H7 (cell line): ENCODE results near the gene SCN3B. TPM values are rescaled to one million over a fixed set of nuclear protein-coding genes. Genes with fewer than 3 reads are reported as not detected.
"Not testable (repeated sequence)": the region's sequence is repeated elsewhere in the genome, so short reads cannot be mapped to it uniquely, and the experiment has no call there.

ENCODE experiments used
- DNase-seq: peaks from one replicate; pipeline ENCODE4 v3.0.0; 2012
- H3K27me3 ChIP-seq: 2 replicates; pipeline ENCODE4 v1.6.0; 2011; ENCODE audit warnings: mild to moderate bottlenecking, low read length; ENCODE audit not compliant: control insufficient read depth, insufficient read depth
- H3K36me3 ChIP-seq: replicated peaks from 2 replicates; pipeline ENCODE4 v1.5.1; 2011; ENCODE audit warnings: low read length; ENCODE audit not compliant: control insufficient read depth, insufficient read depth
- H3K4me3 ChIP-seq: 2 replicates; pipeline ENCODE4 v1.5.1; 2011; ENCODE audit warnings: low read depth, mild to moderate bottlenecking, control low read depth, low read length, moderate library complexity; ENCODE audit not compliant: insufficient read depth
- total RNA-seq: library from RNA; depleted of rRNA; stranded (reverse); fragments of >200 nt; shearing (Covaris generic); gene quantifications from 2 replicates; pipeline ENCODE4 v1.2.3, GENCODE V29; 2014

SCN3B gene
- total RNA-seq, 1 experiment from 2014 or later: 0.14 TPM

DNA sequence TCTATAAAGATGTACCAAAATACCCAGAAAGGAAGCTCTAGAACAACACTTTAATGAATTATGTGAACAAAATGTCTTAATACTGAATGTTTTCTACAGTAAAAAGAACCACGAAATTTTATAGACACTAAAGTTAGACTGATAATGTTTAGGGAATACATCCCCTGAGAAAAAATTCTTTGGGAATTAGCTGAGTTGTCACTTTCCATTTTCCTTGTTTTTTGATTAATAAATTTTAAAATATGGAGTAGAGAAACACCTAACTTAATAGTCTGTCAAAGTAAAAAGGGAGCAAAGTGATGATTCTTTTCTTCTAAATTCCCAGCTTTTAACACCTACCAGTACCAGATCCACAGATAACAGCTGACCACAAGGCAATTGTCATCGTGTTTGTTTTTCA is 23.1 kb upstream of the SCN3B start:
- no peaks in the 10 kb centered on the region for H3K27me3 ChIP-seq
- no peak overlapping the region for H3K4me3 ChIP-seq
- no peaks in the 10 kb centered on the region for H3K36me3 ChIP-seq

DNA sequence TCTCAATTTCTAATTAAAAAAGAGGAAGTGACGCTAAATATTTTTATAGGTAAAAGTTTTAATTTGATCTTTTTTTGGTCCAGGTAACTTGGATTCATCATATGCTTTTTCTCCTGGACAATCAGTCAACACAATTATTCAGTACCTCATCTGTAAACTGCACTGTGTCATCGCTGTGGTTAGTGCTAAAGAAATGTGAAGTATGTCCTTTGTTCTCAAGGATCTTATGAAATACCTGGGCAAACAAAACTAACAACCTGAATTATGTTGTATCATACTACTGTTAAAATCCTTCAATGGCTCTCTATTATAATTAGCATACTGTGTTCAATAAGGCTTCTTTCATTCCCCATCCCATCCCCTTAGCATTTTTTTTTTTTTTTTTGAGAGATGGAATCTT is 19.9 kb upstream of the SCN3B start:
- Histone ChIP-seq H3K27me3 (no peaks in the 10 kb centered on the region), H3K4me3 (no peak overlapping the region), H3K36me3 (no peaks in the 10 kb centered on the region)
- no peak for DNase-seq

More for the DNA sequence above, 23.1 kb upstream of the SCN3B start:
- DNase-seq: no peak

DNA sequence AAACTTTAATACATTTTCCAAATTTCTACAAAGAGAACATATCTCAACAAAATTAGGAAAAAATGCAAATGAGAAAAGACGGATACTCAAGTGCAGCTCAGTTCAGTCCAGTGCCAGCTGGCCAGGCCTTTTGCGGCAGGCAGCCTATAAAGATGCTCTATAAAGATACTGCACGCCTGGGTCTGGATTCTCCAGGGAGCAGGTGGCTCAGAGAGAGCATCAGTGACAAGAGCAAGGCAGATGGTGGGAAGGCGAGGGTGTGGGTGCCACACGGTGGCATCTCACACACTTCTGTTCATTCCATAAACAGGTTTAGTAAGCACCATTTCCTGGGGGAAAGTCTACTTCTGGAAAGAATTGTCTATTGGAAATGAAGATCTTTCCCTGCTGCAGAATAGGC is 18.1 kb upstream of the SCN3B start:
- no peak for DNase-seq
- no peaks in the 10 kb centered on the region for H3K36me3 ChIP-seq
- H3K27me3 ChIP-seq: no peaks in the 10 kb centered on the region
- H3K4me3 ChIP-seq: no peak overlapping the region

DNA sequence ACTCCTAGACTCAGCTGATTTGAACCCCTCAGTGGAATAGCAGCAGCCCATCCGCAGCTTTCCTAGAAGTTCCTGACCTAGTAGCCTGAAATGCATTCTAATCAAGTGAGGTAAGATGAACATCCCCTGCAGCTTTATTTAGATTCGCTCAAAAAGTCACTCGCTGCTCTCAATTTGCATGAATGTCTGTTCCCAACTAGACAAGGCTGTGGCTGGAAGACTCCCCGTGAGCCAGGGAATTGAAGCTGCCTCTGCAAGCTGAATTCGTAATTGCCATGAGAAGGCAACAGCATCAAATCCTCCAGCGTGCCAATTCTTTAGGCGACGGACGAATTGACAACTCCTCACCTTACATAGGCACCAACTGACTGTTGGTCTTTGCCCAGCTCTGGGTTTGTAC is 17.1 kb upstream of the SCN3B start:
- peak; percentile 33 for DNase-seq
- no peaks in the 10 kb centered on the region for H3K27me3 ChIP-seq
- no peaks in the 10 kb centered on the region for H3K36me3 ChIP-seq
- no peak overlapping the region for H3K4me3 ChIP-seq

DNA sequence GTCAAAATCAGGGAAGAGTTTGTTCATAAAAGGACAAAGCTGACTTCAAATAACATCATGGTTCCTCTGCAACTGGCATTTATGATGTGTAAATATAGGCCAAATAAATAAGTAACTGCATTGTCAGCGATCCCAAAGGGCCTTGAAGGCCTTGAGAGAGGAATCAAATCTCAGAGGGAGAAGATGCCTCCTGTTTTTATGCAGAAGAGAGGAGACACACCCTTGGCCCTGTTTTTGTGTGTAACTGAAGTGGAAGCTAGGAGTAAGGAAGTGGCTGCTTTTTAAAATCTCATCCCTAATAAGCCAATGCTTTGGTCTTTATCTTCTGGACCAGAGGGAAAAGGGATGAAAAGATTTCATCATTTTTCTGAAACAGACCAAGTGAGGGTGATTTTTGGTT is 15.7 kb upstream of the SCN3B start:
- DNase-seq: no peak
- no peaks in the 10 kb centered on the region for H3K36me3 ChIP-seq
- no peaks in the 10 kb centered on the region for H3K27me3 ChIP-seq
- H3K4me3 ChIP-seq: no peak overlapping the region

DNA sequence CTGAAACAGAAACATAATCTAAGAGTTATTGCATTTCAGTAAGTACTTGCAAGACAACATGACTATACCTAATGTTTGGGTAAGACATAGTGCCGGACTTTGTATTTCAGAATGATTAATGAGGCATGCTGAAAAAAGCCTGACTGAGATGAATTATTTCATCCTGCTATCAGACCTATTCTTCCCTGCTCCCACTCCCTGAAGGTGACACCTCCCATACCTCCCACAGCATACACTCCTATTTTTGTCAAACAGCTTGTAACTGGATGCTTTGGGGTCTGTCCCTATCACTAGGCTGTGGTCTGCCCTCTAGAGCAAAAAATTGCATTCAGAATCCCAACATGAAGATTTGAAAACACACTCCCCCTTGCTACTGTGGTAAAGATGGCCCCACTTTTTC is 10.9 kb upstream of the SCN3B start:
- Histone ChIP-seq H3K36me3 (no peaks in the 10 kb centered on the region), H3K4me3 (no peak overlapping the region), H3K27me3 (no peaks in the 10 kb centered on the region)
- DNase-seq: no peak

DNA sequence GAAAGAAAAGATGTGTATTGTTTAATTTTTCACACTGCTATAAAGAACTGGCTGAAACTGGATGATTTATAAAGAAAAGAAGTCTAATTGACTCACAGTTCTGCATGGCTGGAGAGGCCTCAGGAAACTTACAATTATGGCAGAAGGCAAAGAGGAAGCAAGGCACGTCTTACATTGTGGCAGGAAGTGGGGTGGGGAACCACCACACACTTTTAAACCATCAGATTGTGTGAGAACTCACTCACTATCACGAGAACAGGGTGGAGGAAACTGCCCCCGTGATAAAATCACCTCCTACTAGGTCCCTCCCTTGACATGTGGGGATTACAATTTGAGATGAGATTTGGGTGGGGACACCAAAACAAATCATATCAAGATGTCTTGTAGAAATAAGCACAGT is 5.5 kb upstream of the SCN3B start:
- not testable (repeated sequence) for H3K36me3 ChIP-seq, H3K27me3 ChIP-seq, H3K4me3 ChIP-seq, DNase-seq

DNA sequence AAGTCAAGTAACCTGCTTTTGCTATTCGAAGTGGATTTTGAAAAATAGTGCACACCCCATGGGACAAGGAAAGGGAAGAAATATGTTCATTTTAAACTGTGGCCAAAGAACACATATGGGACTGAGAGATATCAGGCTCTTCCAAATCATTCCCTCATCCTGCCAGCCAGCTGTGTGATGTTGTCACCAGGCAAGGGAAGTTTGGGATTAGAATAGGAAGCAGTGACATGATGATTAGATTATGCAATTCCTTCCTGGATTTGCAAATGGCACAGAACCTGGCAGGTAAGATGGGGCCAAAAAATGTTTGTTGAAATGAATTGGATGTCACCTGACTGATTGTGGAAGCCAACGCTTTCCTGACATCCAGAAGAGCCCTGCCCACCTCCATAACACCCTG is 4.9 kb upstream of the SCN3B start:
- no peak for DNase-seq
- H3K36me3 ChIP-seq: no peaks in the 10 kb centered on the region
- H3K4me3 ChIP-seq: no peak overlapping the region
- H3K27me3 ChIP-seq: peaks cover 7% of the 10 kb centered on the region

DNA sequence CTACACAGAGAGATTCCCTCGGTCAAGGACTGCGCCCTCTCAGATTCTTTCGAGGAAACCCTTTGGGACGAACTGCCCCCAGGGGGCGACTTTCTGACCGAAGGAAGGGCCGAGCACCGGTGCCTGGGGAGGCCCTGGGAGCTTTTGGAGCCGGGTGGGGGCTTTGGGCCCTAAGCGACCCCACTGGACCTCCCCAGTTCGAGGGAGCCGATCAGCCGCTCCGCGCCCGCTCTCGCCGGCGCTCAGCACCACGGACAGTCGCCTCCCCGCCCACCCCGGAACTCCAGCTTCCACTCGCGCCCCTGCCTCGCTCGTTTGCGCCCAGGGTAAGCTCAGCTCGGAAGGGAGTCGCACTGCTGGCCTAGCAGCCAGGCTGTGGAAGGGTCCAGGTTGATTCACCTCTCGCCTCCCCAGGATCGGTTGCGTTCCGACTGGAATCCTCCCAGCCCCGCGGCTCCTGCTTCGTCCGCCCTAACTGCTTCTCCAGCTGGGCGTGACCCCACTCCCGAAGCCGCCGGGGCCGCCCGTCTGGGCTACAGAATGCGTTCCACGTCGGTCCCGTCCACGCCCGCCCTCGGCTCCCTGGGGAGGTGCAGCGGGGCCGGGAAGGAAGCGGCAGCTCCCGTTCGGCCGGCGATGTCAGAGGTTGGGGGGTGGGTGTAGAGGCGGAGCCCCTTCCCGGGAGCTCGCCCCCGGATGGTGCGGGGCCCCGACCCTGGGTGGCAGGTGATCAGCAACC is 428 bp downstream of the SCN3B start:
- Histone ChIP-seq H3K27me3 (peaks cover 22% of the 10 kb centered on the region), H3K36me3 (no peaks in the 10 kb centered on the region), H3K4me3 (peak overlapping the region; percentile 81)
- peak; percentile 87 for DNase-seq

DNA sequence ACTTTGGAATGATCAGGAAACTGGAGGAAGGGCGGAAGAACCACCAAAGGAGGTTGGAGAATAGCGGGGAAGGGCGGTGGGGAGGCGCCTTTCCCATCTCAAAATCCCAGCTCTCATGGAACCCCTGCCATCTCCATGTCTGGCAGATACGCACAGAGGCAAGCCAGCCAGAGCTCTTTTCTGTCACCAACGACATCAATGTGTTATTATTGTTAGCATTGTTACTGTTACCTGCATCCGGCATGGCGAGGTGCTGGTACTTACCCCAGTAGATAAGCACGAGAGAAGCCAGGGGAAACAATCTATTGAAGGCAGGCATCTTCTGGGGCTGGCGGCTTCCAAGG is 969 bp downstream of the SCN3B start:
- Histone ChIP-seq H3K36me3 (no peaks in the 10 kb centered on the region), H3K4me3 (peak overlapping the region; percentile 81; the same call in 1 of the 2 replicates), H3K27me3 (peaks cover 22% of the 10 kb centered on the region)
- DNase-seq: no peak

DNA sequence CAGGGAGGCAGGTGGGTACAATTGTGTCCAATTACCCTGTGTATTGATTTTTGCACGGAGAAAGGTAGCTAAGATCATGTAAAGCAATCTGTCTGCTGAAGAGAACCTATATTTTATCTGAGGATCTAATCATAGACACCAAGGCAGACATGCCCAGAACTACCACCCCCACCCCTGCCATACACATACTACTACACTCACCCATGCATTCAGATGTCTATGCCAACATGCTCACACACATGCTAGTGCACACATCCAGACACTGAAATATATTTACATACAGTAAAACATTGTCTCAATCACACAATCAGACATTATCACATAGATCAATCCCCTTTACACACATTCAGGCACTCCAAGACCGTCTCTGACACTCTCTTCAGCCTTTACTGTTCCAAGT is 1.8 kb downstream of the SCN3B start:
- peaks cover 22% of the 10 kb centered on the region for H3K27me3 ChIP-seq

DNA sequence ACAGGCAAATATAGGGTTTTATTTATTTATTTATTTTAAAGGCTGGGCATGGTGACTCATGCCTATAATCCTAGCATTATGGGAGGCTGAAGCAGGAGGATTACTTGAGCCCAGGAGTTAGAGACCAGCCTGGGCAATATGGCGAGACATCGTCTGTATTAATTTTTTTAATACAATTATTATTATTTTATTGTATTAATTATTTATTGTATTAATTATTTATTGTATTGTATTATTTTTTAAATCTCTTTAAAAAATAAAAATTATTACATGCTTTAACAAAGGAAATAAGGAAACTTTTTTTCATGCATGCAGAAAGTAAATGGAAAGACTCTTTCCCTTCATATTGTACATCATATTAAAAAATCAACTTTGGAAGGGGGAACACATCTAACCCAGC is 3.5 kb downstream of the SCN3B start:
- Histone ChIP-seq H3K36me3 (no peaks in the 10 kb centered on the region), H3K4me3 (no peak overlapping the region), H3K27me3 (peaks cover 22% of the 10 kb centered on the region)
- DNase-seq: no peak

More for the DNA sequence above, 1.8 kb downstream of the SCN3B start:
- no peak overlapping the region for H3K4me3 ChIP-seq
- no peak for DNase-seq
- H3K36me3 ChIP-seq: no peaks in the 10 kb centered on the region

DNA sequence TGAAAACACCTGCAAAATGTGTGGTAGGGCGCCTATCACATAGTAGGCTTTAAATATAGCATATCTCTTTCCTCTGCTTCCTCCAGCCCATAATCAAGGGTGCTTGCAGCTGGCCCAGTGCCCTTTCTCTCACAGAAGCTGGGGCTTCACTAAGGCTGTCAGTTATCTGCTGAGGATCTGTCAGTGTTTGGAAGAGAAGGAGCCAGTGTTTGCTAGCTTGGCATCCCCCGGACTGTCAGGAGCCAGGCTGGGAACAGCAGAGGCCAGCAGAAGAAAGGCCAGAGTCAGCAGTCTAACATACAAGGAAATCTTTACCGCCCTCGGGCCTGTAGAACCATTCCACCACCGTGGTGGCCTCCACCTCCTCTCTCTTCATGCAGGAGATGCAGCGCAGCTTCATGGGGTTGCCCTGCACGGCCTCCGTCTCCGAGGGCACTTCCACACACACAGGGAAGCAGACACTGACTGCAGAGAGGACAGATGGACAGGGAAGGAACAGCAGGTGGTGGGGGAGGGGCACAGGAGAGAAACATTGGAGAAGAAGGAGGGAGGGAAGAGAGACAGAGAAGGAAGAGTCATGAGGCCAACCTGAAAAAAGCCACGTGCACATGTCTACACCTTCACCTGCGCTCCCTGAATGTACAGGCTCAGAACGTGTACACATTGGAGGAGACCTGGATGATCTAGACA is 9.0 kb downstream of the SCN3B start:
- H3K27me3 ChIP-seq: no peaks in the 10 kb centered on the region; the same call in 1 of the 2 replicates
- no peaks in the 10 kb centered on the region for H3K36me3 ChIP-seq
- no peak overlapping the region for H3K4me3 ChIP-seq
- no peak for DNase-seq

DNA sequence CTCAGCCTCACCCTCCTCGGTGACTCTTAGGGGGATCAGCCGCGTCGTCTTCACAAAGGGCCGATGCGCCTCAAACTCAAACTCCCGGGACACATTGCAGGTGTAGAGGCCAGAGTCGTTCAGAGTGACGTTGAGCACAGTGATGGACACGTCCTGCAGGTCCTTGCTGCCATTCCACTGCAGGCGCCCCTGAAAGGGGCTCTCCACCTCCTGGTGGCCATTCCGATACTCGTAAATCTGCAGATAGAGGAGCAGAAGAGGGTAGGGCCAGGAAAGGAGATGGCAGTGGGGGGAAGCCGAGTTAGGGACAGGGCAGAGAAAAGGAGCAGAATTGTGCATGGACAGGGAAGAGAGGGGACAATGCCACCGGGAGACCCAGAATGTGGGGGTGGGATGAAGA is 12.0 kb downstream of the SCN3B start:
- DNase-seq: no peak
- no peaks in the 10 kb centered on the region for H3K36me3 ChIP-seq
- H3K27me3 ChIP-seq: no peaks in the 10 kb centered on the region
- H3K4me3 ChIP-seq: no peak overlapping the region

DNA sequence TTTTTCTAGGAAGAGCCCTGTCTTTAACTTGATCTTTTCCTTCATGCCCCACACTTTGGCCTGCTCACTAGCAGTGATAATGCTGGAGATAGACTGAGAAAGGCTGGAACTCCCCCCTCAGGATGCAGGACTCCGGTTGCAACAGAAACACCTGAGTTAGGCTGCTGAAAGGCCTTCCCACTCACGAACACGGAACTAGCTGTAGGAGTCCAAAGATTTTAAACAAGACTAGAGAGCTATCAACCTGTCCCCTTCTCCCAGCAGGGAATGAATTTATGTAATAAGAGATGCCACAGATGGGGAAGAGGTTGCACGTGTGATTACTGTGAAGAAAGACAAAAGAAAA is 13.0 kb downstream of the SCN3B start:
- H3K4me3 ChIP-seq: no peak overlapping the region
- no peak for DNase-seq
- no peaks in the 10 kb centered on the region for H3K36me3 ChIP-seq
- H3K27me3 ChIP-seq: no peaks in the 10 kb centered on the region
